Osteoblast (primary cell): ENCODE measurements around the gene TAF11L5. TPM values are rescaled to one million over a fixed set of nuclear protein-coding genes. Genes with fewer than 3 reads are reported as not detected.
"Not testable (repeated sequence)": the region's sequence is repeated elsewhere in the genome, so short reads cannot be mapped to it uniquely, and the experiment has no call there.

Experiments used
- DNase-seq: peaks from one replicate; pipeline ENCODE4 v3.0.0; 2011; ENCODE audit warnings: low spot score, mixed read lengths; ENCODE audit not compliant: insufficient read length; ENCODE audit errors: missing footprints
- H2AFZ ChIP-seq: 2 replicates; pipeline ENCODE4 v1.6.0; 2011; ENCODE audit warnings: mild to moderate bottlenecking, low read length
- H3K27ac ChIP-seq: 2 replicates; pipeline ENCODE4 v1.5.1; 2011; ENCODE audit warnings: mild to moderate bottlenecking, low read depth, low read length, moderate library complexity
- H3K27me3 ChIP-seq: 2 replicates; pipeline ENCODE4 v1.6.0; 2012; ENCODE audit warnings: mild to moderate bottlenecking, control low read depth, inconsistent platforms, low read length, moderate library complexity; ENCODE audit not compliant: insufficient read depth
- H3K36me3 ChIP-seq: 2 replicates; pipeline ENCODE4 v1.5.1; 2011; ENCODE audit warnings: mild to moderate bottlenecking, low read length, control low read depth, moderate library complexity; ENCODE audit not compliant: insufficient read depth
- H3K4me1 ChIP-seq: 2 replicates; pipeline ENCODE4 v1.5.1; 2011; ENCODE audit warnings: mild to moderate bottlenecking, low read length, control low read depth, moderate library complexity; ENCODE audit not compliant: insufficient read depth
- H3K4me2 ChIP-seq: 2 replicates; pipeline ENCODE4 v1.6.0; 2011; ENCODE audit warnings: mild to moderate bottlenecking, low read length; ENCODE audit not compliant: insufficient read depth
- H3K4me3 ChIP-seq: fragments of 200-600 bp; sonication (generic); 3 replicates; pipeline ENCODE4 v1.5.1; 2012; ENCODE audit warnings: mild to moderate bottlenecking, low read length, inconsistent platforms; ENCODE audit not compliant: insufficient read depth
- H3K79me2 ChIP-seq: 2 replicates; pipeline ENCODE4 v1.6.0; 2012; ENCODE audit warnings: mild to moderate bottlenecking, low read length, control low read depth, inconsistent platforms; ENCODE audit not compliant: insufficient read depth
- H3K9me3 ChIP-seq: 2 replicates; pipeline ENCODE4 v1.5.1; 2011; ENCODE audit warnings: low read depth, low read length, control low read depth
- H4K20me1 ChIP-seq: 2 replicates; pipeline ENCODE4 v1.6.0; 2012; ENCODE audit warnings: mild to moderate bottlenecking, low read length, control low read depth; ENCODE audit not compliant: insufficient read depth
- small RNA-seq: library from RNA; depleted of rRNA; stranded (forward); fragments of <200 nt; gene quantifications from one replicate; pipeline ENCODE3, GENCODE V24; 2012
- total RNA-seq: library from RNA; depleted of rRNA; stranded (reverse); fragments of >200 nt; gene quantifications from 2 replicates; pipeline ENCODE4 v1.2.3, GENCODE V29; 2012

The TAF11L5 gene
- total RNA-seq, 1 donor, result not detected

- DNase-seq, H3K9me3 ChIP-seq, H3K79me2 ChIP-seq, H3K36me3 ChIP-seq, H4K20me1 ChIP-seq, H3K4me2 ChIP-seq, H3K27ac ChIP-seq, H3K4me3 ChIP-seq, H2AFZ ChIP-seq, H3K27me3 ChIP-seq, H3K4me1 ChIP-seq: not testable (repeated sequence)
These were observed 3.3 kb downstream of the TAF11L5 start, which contains the start of gene TAF11L6 for GRCh38 chr5:17528369-17528768. TSS of gene TAF11L6 (plus strand) at chr5:17528669.

Small RNA genes within 50 kb of the gene (small RNA-seq; reads per million reads assigned to genes)
- gene AC106774.3, result not detected

Other genes with a start within 250 kb of the TAF11L5 start
- not detected in 2 replicates for gene TAF11L2, start 27.0 kb upstream of the TAF11L5 start, total RNA-seq
- not detected in 2 replicates for gene TAF11L3, start 6.9 kb upstream of the TAF11L5 start, total RNA-seq
- gene TAF11L4, start 3.4 kb upstream of the TAF11L5 start, total RNA-seq, result not detected in 2 replicates
- not detected in 2 replicates for gene TAF11L6, start 3.4 kb downstream of the TAF11L5 start, total RNA-seq
- gene TAF11L7, start 60.5 kb downstream of the TAF11L5 start, total RNA-seq, result not detected in 2 replicates
- gene TAF11L8, start 65.7 kb downstream of the TAF11L5 start, total RNA-seq, result not detected in 2 replicates
- not detected in 2 replicates for gene TAF11L9, start 69.2 kb downstream of the TAF11L5 start, total RNA-seq
- not detected in 2 replicates for gene TAF11L10, start 72.6 kb downstream of the TAF11L5 start, total RNA-seq
- gene TAF11L11, start 78.9 kb downstream of the TAF11L5 start, total RNA-seq, result 0.29 TPM in 1 of 2 replicates, not detected in the other
- 0.29 TPM in 1 of 2 replicates, not detected in the other for gene TAF11L12, start 85.2 kb downstream of the TAF11L5 start, total RNA-seq
- gene TAF11L13, start 106.9 kb downstream of the TAF11L5 start, total RNA-seq, result not detected in 2 replicates
- gene TAF11L14, start 109.2 kb downstream of the TAF11L5 start, total RNA-seq, result not detected in 2 replicates